Cerebellar nuclear complex (tissue), 1 donor: ENCODE measurements around the gene CES3.
"Not testable (repeated sequence)": the region's sequence is repeated elsewhere in the genome, so short reads cannot be mapped to it uniquely, and the experiment has no call there.

ENCODE experiments used
- DNase-seq, 2 experiments: peaks; one replicate each; lab custom pipeline; 2025; lab: John Stamatoyannopoulos, UW

The CES3 gene

DNA sequence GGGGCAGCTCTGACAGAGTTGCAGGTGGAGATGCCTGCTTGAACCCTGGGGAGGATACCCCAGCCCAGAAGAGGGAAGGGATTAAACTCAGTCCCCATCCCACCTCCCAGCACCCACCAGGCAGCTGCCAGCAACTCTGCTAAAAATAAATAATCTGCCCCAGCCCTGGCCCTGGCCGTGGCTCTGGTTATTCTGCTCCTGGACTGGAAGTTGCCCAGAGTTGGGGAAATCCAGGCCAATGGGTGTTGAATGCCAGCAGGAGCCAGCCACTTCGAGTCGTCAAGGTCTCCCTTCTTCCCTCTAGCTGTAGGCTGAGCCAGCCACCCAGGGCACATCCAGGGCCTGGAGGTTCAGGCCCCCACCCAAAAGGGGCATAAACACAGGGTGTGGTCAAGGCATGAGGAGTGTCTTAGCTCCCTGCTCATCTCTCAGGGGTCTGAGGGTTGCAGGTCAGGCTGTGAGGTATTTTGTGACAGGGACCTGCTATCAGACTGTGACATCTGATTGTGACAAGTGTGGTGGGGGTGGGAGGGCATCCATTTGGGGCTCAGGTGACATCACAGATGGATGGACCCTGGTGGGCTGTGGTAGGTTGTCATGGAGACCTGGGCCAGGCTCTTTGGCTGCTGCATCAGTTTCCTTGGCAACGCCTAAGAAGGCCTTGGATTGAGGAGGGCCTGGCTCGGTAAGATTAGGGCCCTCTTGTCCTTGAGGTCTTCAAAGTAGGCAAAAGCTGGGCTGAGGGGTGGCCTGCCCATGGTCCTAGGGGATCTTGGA, 34.7 kb upstream of the CES3 start:
- DNase-seq = no peak

DNA sequence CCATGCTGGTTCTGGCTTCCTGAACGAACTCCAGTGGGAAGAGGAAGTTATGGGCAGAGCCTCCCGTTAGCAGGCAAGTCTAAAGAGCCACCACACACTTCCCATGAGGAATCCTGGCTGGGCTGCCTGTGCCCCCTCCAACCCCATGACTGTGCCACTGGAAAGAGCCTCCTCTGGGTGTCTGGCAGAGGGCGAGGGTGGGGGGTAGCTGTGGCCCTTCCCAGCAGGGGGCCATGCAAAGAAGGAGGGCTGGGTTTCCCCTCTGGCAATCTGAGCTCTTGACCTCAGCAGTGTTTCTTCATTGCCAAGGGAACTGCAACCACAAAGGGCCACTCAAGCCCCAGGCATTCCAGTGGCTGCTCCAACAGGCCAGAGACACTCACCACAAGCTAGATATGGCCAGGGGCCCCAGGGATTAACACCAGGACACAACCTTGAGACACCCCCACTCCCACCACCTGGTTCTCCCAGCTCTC, 34.1 kb upstream of the CES3 start:
- DNase-seq = no peak

DNA sequence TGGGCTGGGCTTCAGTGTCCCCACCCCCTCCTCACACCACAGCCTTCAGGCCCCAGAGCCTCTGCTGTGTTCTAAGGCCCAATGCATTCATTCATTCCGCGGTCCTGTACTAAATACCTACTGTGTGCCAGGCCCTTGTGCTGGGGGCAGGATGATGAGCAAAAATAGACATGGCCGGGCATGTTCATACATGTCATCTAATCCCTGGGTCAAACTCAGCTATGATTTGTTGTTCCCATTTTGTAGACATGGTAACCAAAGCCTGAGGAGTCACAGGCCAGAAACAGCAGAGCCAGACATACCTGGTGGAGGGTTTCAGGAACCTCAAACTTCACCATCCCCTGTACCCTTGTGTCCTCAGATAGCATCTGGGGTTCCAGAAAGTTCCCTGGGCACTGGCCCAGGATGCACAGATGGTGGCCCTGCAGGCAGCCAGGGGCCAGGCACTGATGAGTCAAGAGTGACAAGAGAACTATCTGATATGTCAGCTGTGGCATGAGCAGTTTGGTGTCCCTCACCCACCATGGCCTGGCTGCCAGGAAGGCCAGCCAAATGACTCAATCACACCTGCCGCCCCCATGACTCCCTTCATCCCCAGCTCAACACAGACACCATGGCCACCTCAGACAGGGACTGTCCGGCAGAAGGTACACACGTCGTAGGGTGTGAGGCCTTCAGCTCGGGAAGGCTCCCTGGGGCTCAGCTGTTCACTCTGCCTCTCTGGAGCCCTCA, 33.0 kb upstream of the CES3 start:
- DNase-seq = no peak

DNA sequence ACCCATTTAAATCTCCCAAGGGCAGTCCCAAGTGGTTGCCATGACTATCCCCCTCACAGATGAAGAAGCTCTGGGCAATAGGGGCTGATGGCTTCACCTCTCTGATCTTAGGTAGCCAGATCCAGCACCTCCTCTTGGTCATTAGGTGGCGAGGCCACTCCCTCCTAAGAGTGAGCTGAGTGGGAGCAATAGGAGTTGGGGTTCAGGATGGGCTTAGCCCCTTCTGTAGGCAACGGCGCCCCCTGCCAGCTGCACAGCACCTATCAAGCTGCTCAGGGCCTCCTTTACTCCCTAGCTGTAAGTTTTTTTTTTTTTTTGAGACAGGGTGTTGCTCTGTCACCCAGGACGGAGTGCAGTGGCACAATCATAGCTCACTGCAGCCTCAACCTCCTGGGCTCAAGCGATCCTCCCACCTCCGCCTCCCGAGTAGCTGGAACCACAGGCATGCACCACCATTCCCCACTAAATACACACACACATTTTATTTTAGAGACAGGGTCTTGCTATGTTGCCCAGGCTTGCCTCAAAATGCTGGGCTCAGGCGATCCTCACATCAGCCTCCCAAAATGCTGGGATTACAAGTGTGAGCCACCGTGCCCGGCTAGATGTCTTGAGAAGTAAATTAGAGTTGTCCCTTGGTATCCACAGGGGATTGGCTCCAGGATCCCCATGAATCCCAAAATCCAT, 32.2 kb upstream of the CES3 start:
- DNase-seq = no peak

DNA sequence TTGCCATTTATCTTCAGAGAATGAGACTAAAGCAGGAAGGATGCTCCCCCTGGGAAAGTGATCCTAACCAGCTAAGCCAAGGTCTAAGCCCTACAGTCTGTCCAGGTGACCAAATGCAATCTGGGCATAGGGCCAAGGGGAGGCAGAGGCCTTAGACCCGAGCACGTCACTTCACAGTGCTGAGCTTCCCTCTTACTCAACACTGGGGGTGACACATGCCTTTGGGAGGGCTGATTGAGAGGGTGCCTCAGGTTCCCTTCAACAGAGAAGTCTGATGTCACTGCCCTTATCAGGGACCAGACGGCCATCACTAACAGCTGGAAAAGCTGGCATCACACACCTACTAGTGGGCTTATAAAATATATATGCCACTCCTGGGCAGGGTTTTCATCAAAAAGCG, 30.9 kb upstream of the CES3 start:
- DNase-seq = no peak

DNA sequence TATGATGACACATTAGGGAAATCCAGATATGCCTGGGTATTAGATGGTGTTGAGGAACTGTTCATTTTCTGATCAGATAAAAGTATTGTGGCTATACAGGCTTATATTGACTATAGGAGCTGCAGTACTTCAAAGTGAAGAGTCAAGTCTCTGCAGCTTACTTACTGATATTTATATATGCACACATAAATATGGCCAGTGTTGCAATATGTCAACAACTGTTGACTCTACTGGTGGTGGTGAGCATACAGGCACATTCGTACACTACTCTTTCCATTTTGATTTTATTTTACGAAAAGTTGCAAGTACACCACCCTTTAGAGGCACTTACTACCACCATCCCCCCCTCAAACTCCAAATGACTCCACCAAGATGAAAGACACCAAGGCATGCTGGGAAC, 29.4 kb upstream of the CES3 start:
- no peak for DNase-seq

DNA sequence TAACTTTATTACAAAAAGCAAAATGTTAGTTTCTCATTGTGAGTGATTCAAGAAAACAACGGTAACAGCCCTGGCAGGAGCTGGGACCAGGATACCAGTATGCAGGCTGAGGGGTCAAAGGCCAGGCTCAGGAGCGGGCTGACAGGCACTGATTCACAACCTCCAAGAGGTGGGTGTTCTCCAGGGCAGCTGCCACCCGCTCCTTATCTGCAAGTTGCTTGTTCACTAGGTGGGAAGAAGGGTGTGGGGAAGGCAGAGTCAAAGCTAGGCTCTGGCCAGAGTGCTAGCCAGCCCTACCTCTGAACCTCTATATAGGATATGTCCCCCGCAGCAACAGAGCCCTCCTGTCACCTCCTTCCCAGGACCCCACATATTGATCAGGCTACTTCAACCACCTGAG, 29.0 kb upstream of the CES3 start:
- DNase-seq = no peak

DNA sequence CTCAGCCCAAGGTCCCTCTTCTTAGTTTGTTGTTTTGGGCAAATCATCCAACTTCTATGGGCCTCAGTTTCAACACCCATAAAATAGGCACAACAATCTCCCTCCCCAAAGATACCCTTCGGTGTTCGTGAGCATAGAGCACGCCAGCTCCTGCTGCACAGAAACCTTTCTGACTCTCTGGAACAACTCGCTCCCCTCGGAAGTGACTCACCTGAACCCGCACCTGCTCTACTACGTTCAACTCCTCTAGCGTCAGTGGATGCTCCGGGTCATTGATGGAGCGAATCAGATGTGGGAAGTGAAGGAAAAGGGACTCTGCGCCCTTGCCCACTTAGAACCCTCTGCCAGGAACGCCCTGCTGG, 27.3 kb upstream of the CES3 start:
- no peak for DNase-seq

DNA sequence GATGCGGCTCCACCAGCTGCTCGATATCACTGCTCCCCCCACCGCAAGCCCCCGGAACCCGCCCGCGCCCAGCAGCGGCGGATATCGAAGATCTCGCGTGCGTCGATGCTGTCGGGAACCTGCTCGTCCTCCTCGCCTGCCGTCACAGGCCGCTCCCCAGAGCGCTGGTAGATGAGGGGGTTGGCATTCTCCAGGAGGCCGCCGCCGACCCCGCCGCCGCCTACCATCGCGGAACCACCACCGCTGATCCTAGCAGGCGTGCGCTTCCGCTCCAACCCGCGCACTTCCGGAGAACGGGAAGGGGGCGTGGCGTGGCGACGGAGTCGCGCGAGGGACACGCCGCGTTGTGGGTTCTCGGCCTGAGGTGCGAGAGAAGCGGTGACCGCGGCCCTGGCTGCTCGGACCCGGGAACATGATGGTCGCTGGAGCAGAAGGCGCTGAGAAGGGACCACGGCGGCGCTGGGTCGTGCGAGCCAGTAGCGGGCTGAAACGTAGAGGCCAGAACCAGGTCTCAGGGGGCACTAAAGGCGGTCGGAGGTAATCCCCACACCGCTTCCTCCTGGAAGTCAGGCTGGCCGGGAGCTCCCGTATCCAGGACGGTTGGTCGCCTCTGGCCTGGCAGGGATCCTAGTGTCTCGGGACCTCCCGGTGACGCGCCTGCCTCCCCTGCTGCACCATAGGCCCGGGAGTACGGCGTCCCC, 26.8 kb upstream of the CES3 start, which contains the start of gene CIAO2B:
TSS of gene CIAO2B (minus strand) at position 265 of the 701 bp plus-strand sequence. CDS start at position 227, 38 bp downstream.
- peak in 1 of 2 experiments; percentile 19 for DNase-seq

DNA sequence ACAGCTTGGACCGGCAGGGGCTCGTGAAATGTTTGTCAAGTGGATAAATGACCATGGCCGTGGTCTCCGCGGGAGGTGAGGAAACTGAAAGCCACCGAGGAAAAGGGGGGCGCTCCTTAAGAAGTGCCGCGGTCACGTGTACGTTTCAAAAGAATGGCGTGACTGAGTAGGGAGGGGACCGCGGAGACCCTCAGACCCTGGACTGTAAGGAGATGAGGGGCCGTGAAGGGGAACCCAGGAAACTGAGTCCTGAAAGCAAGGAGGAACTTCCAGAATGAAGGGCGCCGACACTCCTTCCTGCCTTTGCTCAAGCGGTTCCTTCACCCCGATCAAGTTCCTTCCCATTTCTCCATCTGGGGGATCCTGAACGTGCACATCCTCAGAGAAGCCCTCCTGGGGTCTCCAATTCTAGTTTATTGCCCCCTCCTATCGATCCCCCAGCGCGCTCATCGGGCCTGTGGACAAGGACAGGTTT, 26.2 kb upstream of the CES3 start:
- DNase-seq = not testable (repeated sequence)

DNA sequence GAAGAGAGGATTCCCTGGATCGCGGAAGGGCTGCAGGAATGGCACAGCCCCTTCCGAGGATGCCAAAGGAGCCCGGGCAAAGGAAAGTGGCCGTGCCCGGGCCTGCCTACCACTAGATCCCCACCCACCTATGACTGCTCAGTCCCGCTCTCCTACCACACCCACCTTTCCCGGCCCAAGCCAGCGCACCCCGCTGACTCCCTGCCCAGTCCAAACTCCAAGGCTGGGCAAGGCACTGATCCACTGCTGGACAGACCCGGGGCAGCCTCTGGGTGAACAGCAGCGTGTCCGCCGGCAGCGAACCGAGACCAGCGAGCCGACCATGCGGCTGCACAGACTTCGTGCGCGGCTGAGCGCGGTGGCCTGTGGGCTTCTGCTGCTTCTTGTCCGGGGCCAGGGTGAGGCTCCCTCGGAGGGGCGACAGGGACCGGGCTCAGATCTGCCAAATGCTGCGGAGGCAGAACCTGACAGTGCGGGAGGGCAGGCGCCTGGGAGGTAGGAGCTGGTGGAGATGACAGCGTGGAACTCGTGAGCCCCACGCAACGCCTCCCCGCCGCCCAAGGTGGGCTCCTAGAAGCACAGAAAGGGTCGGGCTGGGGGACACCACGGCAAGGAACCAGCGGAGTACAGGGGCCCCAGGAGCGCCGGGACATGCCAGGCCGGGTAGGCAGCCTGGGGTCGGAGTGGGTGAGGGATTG, 25.6 kb upstream of the CES3 start, which contains the start of gene CES2:
TSS of gene CES2 (plus strand) at position 203 of the 698 bp plus-strand sequence. CDS start at position 323, 120 bp downstream.
- no peak for DNase-seq

DNA sequence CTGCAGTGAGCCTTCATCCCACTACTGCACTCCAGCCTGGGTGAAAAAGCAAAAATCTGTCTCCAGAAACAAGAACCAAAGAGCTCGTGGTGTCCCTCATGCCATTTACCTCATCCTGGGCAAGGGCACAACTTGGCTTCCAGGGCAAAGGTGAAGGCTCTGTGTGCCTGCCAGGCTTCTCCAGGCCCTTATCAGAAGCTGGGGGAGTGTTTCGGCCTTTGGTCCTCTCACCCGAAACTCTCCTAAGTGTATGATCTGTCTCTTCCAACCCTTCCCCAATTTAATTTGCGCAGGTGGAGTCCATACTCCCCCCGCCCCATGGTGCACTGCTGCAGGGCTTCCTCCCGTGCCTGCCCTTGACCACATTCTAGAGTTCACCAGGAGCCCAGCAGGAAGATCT, 24.6 kb upstream of the CES3 start:
- DNase-seq = no peak

DNA sequence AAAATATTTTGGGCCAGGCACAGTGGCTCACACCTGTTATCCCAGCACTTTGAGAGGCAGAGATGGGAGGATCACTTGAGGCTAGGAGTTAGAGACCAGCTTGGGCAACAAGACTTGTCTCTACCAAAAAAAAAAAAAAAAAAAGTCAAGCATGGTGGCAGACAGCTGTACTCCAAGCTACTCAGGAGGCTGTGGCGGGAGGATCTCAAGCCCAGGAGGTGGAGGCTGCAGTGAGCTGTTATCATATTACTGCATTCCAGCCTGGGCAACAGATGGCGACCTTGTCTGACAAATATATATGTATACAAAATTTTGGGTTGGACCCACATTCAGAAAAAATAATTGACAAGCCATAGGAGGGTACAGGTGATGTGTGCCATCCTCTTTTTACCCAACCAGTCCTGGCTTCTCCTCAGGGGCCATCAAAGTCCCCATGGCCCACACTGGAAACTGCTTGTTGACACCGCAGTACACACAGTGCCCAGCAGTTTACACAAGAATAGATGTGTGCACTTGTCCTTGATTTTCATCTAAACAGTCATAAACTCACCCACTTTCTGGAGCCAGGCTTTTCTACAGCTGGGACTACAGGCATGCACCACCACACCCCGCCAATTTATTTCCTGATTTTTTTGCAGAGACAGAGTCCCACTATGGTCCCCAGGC, 24.0 kb upstream of the CES3 start:
- DNase-seq = no peak

DNA sequence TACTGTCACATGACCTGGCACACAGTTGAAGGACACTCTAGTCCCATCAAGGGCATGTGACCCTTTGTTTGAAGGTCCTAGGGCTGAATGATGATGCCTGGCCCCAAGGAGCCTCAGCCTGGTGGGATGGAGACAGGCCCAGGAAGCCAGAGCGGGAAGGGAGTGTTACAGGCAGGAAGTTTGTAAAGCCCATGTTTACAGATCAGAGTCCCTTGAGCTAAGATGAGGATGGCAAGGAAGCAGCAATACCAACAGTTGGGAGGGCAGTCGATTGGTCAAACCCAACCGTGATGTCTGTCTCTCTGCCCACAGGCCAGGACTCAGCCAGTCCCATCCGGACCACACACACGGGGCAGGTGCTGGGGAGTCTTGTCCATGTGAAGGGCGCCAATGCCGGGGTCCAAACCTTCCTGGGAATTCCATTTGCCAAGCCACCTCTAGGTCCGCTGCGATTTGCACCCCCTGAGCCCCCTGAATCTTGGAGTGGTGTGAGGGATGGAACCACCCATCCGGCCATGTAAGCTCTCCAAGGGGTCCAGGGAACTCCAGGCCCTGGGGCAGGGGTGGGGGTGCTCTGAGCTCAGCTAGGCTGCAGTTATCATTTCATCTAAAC, 23.2 kb upstream of the CES3 start:
- DNase-seq = no peak

DNA sequence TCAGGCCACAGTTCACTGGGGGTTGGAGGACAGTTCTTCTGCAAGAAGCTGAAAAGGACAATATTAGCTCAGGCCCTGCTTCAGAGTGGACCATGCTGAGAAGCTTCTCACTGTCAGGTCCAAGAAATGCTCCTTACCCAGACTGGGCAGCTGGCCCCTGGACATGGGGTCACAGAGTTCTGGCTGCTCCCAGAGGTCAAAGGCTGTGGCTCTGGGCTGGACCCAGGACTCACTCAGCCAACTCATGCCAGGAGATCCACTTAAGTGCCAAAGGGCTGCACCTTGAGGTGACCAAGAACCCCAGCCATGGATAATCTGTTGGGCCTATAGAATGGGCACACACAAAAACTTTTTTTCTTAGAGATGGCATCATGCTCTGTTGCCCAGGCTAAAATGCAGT, 21.7 kb upstream of the CES3 start:
- DNase-seq = no peak

DNA sequence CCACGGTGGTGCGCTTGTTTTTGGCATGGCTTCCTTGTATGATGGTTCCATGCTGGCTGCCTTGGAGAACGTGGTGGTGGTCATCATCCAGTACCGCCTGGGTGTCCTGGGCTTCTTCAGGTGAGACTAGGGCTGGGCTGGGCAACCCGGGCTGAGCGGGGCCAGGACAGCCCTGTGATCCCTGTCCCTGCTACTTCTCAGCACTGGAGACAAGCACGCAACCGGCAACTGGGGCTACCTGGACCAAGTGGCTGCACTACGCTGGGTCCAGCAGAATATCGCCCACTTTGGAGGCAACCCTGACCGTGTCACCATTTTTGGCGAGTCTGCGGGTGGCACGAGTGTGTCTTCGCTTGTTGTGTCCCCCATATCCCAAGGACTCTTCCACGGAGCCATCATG, 20.8 kb upstream of the CES3 start:
- DNase-seq = no peak

DNA sequence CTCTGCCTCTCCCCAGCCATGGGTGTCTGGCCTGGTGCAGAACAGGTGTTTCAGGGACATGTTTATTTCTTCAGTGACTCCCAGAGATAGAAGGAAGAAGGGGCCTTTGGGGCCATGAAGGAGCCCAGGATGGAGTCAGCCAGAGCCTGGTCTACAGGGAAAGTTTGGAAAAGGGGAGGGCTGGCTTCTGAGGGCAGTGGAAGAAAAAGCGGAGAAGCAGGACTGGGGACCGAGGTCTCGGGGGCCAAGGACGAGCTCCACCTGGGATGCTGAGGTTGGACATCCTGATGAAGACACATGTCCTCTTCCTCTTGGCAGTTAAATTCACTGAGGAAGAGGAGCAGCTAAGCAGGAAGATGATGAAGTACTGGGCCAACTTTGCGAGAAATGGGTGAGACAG, 18.1 kb upstream of the CES3 start:
- no peak for DNase-seq

DNA sequence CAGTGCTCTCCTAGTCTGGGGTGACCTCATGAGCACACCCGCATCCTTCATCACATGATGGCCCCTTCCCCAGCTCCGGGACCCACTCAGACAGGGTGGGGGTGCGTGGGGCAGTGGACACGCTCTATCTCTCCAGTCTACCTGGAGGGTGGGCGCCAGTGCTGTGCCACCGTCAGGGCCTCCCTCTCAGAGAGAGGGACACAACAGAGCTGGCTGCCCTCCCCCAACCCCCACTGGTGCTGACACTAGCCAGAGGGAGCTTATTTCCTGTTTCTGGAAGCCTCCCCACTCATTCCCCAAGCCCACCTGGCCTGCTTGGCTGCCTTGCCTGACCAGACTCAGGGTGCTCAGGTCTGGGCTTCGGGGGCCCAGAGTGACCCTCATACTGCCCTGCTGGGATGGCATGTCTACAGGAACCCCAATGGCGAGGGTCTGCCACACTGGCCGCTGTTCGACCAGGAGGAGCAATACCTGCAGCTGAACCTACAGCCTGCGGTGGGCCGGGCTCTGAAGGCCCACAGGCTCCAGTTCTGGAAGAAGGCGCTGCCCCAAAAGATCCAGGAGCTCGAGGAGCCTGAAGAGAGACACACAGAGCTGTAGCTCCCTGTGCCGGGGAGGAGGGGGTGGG, 17.5 kb upstream of the CES3 start:
- DNase-seq = no peak

DNA sequence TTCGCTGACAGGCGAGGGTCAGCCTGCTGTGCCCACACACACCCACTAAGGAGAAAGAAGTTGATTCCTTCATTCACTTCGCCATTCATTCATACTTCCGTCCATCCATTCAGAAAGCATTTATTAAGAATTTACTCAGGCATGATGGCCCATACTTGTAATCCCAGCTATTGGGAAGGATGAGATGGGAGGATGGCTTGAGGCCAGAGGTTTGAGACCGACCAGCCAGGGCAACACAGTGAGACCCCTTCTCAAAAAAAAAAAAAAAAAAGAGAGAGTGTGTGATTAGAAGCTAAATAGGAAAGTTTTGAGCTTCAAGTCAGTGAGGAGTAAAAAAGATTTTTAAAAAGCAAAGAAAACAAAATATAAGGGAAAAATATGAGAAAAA, 17.0 kb upstream of the CES3 start:
- DNase-seq = no peak

DNA sequence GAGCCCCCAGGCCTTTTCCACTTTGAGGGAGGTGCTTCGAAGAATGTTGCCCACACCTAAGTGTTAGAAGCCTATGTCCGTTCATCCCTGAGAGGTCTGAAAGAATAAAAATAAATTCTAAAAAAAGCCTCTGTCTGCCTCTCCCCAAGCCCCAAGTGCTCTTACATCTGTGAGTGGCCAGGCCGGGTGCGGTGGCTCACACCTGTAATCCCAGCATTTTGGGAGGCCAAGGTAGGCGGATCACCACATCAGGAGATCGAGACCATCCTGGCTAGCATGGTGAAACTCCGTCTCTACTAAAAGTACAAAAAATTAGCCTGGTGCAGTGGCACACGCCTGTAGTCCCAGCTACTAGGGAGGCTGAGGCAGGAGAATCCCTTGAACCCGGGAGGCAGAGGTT, 16.1 kb upstream of the CES3 start:
- DNase-seq = not testable (repeated sequence)
